Fibroblast of skin of abdomen (primary cell): ENCODE results near the gene SQSTM1.
"Not testable (repeated sequence)": the region's sequence is repeated elsewhere in the genome, so short reads cannot be mapped to it uniquely, and the experiment has no call there.

ENCODE experiments used
- DNase-seq: peaks from one replicate; pipeline ENCODE4 v3.0.0-alpha.2; 2013

SQSTM1 gene

GRCh38 chr5:179858586-179859427 is 38.1 kb downstream of the SQSTM1 start, which contains the start of gene MRNIP:
MRNIP (minus strand) TSS chr5:179858817; CDS start chr5:179858796, 21 bp downstream.
- peak; percentile 91 for DNase-seq

- DNase-seq = no peak
Measured at GRCh38 chr5:179860301-179860700, 39.6 kb downstream of the SQSTM1 start.

GRCh38 chr5:179862296-179862695 is 41.6 kb downstream of the SQSTM1 start:
- no peak for DNase-seq

- no peak for DNase-seq
Measured at GRCh38 chr5:179862891-179863290, 42.2 kb downstream of the SQSTM1 start.

- DNase-seq = no peak
Measured at GRCh38 chr5:179863449-179864085, 42.9 kb downstream of the SQSTM1 start.

GRCh38 chr5:179864686-179865085 is 44.0 kb downstream of the SQSTM1 start:
- DNase-seq = no peak

GRCh38 chr5:179865491-179866240 is 45.0 kb downstream of the SQSTM1 start:
- DNase-seq = no peak

- DNase-seq = no peak
Measured at GRCh38 chr5:179866241-179867078, 45.8 kb downstream of the SQSTM1 start.

- no peak for DNase-seq
Measured at GRCh38 chr5:179867079-179867465, 46.4 kb downstream of the SQSTM1 start.

GRCh38 chr5:179867476-179867875 is 46.8 kb downstream of the SQSTM1 start:
- DNase-seq = no peak

GRCh38 chr5:179868541-179868940 is 47.8 kb downstream of the SQSTM1 start:
- DNase-seq = no peak

- DNase-seq = no peak
Measured at GRCh38 chr5:179869101-179869500, 48.4 kb downstream of the SQSTM1 start.

GRCh38 chr5:179869641-179870402 is 49.1 kb downstream of the SQSTM1 start:
- no peak for DNase-seq

- DNase-seq = peak; percentile 18
Measured at GRCh38 chr5:179870403-179870903, 49.7 kb downstream of the SQSTM1 start.

- no peak for DNase-seq
Measured at GRCh38 chr5:179870952-179871351, 50.2 kb downstream of the SQSTM1 start.

- not testable (repeated sequence) for DNase-seq
Measured at GRCh38 chr5:179871533-179871932, 50.8 kb downstream of the SQSTM1 start.

- no peak for DNase-seq
Measured at GRCh38 chr5:179872055-179872827, 51.5 kb downstream of the SQSTM1 start.

GRCh38 chr5:179872828-179873575 is 52.3 kb downstream of the SQSTM1 start:
- DNase-seq = no peak

- DNase-seq = no peak
Measured at GRCh38 chr5:179873588-179874110, 52.9 kb downstream of the SQSTM1 start.
